ENCODE data around the gene ZNF746. TPM values are rescaled to one million over a fixed set of nuclear protein-coding genes. Genes with fewer than 3 reads are reported as not detected.

The ZNF746 gene
- total and polyA plus RNA-seq, 9 of the 15 experiments (the other 6 are each of a cell fraction or from before 2014, with no cell fraction given): 1.7 to 31.6 (median 13.3) TPM

GRCh38 chr7:149494738-149495368 is 2.8 kb downstream of the ZNF746 start (continued):
- TF ChIP-seq, protein P1, sequence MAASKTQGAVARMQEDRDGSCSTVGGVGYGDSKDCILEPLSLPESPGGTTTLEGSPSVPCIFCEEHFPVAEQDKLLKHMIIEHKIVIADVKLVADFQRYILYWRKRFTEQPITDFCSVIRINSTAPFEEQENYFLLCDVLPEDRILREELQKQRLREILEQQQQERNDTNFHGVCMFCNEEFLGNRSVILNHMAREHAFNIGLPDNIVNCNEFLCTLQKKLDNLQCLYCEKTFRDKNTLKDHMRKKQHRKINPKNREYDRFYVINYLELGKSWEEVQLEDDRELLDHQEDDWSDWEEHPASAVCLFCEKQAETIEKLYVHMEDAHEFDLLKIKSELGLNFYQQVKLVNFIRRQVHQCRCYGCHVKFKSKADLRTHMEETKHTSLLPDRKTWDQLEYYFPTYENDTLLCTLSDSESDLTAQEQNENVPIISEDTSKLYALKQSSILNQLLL (CRISPR knock-in tag; IDR thresholded peaks at IDR 0.05; ENCODE audit: borderline replicate concordance): no peak
- no peak for TF ChIP-seq BCLAF1 (IDR thresholded peaks at IDR 0.05; ENCODE audit: borderline replicate concordance in 1 of 2, control insufficient read depth in 1 of 2, low read depth in 2 of 2, low read length in 1 of 2)
- TF ChIP-seq USF1 (CRISPR knock-in tag; IDR thresholded peaks at IDR 0.05): no peak
- TF ChIP-seq, protein P2, sequence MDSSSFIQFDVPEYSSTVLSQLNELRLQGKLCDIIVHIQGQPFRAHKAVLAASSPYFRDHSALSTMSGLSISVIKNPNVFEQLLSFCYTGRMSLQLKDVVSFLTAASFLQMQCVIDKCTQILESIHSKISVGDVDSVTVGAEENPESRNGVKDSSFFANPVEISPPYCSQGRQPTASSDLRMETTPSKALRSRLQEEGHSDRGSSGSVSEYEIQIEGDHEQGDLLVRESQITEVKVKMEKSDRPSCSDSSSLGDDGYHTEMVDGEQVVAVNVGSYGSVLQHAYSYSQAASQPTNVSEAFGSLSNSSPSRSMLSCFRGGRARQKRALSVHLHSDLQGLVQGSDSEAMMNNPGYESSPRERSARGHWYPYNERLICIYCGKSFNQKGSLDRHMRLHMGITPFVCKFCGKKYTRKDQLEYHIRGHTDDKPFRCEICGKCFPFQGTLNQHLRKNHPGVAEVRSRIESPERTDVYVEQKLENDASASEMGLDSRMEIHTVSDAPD (CRISPR knock-in tag; IDR thresholded peaks at IDR 0.05): no peak
- no peak for TF ChIP-seq PHB2 (IDR thresholded peaks at IDR 0.05; ENCODE audit: low read depth)
- no peak for TF ChIP-seq ZNF584 (CRISPR knock-in tag; IDR thresholded peaks at IDR 0.05; ENCODE audit: low read depth)
- TF ChIP-seq ZBTB8A (IDR thresholded peaks at IDR 0.05; ENCODE audit: partially characterized antibody): no peak
- TF ChIP-seq GABPB1 (CRISPR knock-in tag; IDR thresholded peaks at IDR 0.05): no peak
- peak; percentile 79 for TF ChIP-seq IRF9 (tag; IDR thresholded peaks at IDR 0.05)
- no peak for TF ChIP-seq NFXL1 (CRISPR knock-in tag; IDR thresholded peaks at IDR 0.05)
- TF ChIP-seq SAP30 (IDR thresholded peaks at IDR 0.05; ENCODE audit: borderline replicate concordance, insufficient read depth, low read depth, low read length, poor library complexity, severe bottlenecking): peak; percentile 41
- TF ChIP-seq MAFK (IDR thresholded peaks at IDR 0.05; ENCODE audit: low read length): peak; percentile 96

Measured in K562 (cell line).